ENCODE data around the gene XDH.

Gene XDH

DNA sequence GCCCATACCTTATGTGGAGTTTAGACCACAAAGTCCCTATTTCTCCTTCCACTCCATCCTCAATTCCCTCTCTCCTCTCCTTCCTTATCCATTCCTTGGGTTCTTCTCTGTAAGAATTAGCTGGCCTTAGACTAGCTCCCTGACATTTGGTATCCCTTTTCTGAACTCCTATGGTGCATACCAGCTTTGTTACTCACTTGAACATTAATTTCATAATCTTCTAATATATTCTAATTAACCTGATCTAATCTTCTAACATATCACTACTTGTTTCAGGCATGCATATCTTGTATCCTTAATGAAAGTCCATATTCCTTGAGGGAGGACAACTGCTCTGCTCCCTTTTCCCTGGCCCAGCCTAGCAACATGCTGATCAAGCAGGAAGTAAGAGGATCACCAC, 114.2 kb downstream of the XDH start:
- no peak for DNase-seq (ENCODE audit: low read depth)
- H3K4me3 ChIP-seq (ENCODE audit: low read depth, low read length) = no peak overlapping the region

DNA sequence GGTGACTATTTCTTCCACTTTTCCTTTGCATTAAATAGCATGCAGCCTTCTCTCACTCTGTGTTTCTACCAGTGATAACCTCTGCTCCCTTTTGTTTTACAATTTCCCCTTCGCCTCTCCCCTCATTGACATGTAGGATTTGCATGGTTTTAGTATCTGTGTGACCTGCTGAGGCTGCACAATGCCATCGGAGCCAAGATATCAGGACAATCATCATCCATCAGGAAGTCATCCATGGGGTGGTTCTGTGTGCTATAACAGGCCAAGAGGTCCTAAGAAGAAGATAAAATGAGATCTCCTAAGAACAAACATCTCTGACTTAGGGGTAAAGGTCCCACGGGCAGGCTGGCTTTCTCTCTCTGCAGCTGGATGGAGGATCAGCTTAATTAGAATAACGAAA, 115.0 kb downstream of the XDH start:
- no peak for DNase-seq (ENCODE audit: low read depth)

DNA sequence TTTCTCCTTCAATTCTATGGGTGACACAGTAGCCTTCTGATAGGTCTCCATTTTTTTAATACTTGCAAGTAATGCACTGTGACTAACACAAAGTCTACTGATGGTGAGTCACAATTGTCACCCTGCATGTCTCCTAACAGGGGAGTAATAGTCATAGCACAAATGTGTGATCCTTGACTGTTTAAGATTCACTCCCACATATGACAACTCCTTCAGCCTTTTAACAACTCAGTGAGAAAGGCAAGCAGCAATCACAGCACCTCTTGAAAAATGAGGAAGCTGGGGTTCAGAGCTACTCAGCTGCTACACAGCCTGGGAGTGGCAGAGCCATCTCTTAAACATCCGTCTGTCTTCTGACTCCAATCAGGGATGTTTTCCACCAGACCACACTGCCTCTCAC, 116.8 kb downstream of the XDH start:
- no peak for DNase-seq (ENCODE audit: low read depth)
- H3K4me3 ChIP-seq (ENCODE audit: low read depth, low read length) = no peak overlapping the region

More for the DNA sequence above, 115.0 kb downstream of the XDH start:
- H3K4me3 ChIP-seq (ENCODE audit: low read depth, low read length) = no peak overlapping the region

DNA sequence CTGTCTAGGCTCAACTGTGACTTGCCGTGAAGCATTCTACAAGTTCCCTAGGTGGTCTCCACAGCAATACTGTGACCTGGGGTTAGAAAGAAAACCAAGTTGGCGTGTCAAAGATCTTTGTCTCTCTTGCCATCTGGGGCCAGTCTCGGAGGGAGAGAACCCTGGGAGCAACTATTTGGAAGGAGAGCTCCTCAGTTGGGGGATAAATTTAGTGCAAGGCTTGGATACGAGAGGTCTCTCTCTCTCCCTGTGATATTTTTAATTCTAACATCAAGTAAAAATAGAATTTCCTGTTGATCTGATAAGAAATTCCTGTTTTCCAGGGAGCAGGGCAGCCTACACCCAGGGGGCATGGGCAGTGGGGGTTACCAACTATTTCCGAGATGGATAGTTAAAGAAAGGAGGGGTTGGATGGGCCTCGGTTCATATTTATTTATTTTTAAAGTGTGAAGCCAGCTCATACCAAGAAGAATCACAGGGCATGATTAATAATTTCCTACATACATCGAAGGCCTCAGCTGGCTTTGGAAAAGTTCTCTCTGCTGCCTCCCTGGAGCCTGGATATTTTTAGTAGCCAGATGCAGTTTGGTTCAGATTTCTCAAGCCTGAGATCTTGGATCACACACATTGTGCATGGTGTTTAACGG, 117.8 kb downstream of the XDH start:
- DNase-seq (ENCODE audit: low read depth) = no peak
- H3K4me3 ChIP-seq (ENCODE audit: low read depth, low read length) = no peak overlapping the region

DNA sequence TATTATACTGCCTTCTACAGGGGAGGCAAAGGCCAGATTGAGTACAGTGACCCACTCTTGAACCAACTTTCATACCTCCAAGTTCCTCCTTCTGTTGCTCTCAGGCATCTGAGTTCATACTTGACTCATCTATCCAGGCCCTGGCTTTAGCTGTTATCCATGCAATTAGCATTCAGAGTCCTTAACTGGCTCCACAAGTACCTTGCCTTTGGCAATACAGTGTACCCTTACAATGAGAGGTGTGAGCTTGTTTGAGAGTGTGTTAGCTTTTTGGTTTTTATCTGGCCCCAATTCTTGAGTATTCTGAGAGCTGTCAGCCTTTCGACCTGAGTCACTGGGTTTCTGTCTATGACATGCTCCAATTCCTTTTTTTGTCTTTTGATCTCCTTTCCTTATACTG, 120.3 kb downstream of the XDH start:
- DNase-seq (ENCODE audit: low read depth) = no peak
- H3K4me3 ChIP-seq (ENCODE audit: low read depth, low read length) = no peak overlapping the region

DNA sequence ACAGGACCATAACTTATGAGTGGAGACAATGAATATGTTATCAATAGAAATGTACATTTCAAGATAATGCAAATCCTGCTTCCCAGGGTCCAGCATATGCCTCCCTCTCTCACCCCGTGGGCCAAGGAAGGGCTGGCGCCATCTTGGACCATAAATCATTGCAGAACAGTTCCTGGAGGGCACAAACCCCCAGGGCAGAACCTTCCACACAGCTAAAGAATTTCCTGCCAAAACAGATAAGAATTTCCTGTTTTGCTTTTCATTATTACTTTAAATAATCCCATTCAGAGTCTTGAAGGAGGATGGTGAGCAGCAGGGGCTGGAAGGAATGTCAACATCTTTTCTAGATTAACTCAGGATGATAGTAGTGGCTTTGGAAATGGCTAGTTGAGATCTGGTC, 126.9 kb downstream of the XDH start:
- no peak for DNase-seq (ENCODE audit: low read depth)
- no peak overlapping the region for H3K4me3 ChIP-seq (ENCODE audit: low read depth, low read length)

DNA sequence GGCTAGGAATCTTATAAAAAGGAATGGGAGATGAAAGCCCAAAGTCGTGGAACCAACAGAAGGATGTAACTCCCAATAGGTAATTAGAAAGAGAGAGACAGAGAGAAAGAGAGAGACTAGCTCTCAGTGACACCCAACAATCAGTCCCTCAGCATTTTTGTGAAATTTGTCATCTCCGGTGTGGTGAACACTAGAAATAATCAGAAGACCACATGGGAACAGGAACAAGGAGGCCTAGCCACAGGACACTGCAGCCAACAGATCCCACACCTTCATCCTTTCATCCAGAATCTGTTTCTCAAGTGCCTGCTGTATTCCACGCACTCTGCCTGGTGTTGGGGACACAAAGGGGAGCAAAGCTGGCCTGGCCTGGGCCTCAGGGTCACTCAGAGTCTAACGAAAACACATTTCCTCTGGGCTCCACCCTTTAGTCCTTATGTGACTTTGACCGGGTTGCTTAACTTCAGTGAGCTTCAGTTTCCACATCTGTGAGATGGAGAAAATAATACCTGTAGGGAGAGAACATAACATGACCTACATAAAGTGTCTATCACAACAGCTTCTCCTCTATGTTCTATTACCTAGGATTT, 127.5 kb downstream of the XDH start:
- no peak overlapping the region for H3K4me3 ChIP-seq (ENCODE audit: low read depth, low read length)
- DNase-seq (ENCODE audit: low read depth) = no peak

DNA sequence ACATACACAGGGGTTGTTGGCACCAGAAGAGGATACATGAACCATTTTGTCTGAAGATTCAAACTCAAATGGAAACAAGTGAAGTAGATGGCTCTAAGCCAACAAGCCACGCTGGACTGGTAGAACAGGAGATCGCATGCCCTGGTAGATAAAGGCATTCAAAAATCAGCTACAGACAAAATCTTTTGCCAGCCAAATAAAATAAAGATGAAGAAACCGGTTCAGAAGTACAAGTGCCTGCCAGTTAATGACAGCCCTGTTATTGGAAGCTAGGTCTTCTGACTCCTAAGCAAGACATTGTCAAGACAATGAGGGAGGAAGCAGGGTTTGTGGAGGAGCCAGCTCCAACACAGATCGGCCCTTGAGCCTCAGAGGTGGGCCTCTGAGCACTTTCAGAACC, 128.3 kb downstream of the XDH start:
- DNase-seq (ENCODE audit: low read depth) = no peak
- no peak overlapping the region for H3K4me3 ChIP-seq (ENCODE audit: low read depth, low read length)

All from skeletal muscle cell (primary cell).